Fibroblast of skin of scalp (primary cell): ENCODE results near the gene USP19.

Experiments
- DNase-seq: peaks from one replicate; pipeline ENCODE4 v3.0.0-alpha.2; 2013

Gene USP19

DNA sequence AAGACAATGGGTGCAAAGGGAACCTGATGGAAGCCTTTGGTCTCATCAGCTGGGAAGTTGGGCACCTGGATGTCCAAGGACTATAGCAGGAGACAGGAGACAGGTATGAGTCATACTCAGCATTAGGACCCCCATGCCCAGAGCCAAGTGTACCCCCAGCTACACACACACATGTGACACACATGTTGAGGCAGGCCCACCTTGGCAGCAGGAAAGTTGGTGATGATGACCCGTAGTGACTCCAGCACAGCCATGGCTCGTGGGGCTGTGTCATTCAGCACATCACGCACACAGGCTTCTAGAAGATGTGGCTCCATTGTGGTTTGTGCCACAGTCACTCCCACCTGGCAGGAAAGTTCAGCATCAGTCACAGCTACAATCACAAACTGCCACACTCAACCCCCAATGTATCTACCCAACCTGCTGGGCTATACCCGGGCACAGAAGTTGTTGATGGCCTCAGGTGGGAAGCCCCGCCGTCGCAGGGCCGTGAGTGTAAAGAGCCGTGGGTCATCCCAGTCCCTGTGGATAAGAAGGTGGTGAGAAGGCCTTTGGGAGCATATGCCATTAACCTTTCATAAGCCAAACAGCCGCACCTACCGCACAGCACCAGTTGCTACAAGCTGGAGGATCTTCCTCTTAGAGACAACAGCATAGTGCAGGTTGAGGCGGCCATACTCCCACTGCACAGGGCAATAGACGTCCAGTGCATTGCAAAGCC, 21.6 kb downstream of the USP19 start:
- DNase-seq, result no peak

GRCh38 chr3:49098429-49098828, 22.2 kb downstream of the USP19 start:
- no peak for DNase-seq

DNA sequence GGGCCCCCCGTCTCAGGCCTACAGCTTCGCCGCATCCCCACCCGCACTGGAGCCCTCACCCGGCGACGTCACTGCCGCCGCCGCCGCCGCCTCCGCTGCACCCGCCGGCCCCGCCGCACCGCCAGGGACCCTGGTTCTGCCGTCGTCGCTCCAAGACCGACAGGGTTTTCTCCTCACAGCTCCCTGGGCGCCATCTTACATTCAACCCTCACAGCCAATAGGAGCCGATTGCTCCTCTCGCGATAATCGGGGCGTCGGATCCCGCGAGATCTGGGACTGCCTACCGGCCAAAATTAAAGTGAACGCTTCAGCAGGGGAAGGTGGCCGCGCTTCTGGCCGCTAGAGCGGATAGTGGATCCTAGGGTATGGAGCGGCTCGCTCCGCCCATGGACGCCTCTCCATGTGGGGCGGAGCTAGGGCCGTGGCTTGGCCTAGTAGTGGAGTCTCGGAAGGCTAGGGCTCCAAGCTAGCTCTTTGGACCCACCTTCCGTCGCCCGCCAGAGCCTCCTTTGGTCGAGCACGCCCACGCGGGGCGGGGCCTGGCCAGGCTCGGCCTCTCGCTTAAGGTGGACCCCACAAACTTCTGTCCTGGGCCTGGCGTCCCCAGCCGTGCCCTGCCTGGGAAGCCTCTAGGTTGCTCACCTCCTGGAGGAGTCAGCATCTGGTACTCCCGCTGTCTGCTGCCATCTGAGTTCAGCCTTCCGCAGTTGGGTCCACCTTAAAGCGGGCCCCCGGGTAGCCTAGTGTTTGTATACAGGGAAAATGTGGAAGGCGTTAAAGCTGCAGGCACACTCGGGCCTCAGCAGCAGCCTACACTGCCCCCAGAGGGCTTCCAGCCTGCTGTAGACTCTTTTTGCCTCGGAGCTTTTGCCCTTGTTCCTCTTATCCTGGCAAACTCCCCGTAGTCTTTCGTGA, 26.5 kb downstream of the USP19 start, which contains the start of gene QRICH1:
TSS of gene QRICH1 (minus strand) at position 219 of the 915 bp plus-strand sequence. CDS start 17,054 bp downstream, outside the sequence.
- peak; percentile 99 for DNase-seq

GRCh38 chr3:49092938-49093852, 27.4 kb downstream of the USP19 start:
- DNase-seq, result peak; percentile 80

DNA sequence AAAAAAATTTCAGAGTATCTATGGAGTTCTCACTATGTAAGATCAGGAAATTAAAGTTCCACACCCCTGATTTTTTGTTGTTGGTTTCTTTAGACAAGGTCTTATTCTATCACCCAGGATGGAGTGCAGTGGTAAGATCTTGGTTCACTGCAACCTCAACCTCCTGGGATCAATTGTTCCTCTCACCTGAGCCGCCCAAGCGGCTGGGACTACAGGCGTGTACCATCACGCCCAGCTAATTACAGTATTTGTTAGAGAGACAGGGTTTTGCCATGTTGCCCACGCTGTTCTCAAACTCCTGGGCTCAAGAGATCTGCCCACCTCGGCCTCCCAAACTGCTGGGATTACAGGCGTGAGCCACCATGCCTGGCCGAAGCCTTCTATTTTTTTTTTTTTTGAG, 39.2 kb downstream of the USP19 start:
- no peak for DNase-seq

GRCh38 chr3:49079270-49079669, 41.4 kb downstream of the USP19 start:
- no peak for DNase-seq

DNA sequence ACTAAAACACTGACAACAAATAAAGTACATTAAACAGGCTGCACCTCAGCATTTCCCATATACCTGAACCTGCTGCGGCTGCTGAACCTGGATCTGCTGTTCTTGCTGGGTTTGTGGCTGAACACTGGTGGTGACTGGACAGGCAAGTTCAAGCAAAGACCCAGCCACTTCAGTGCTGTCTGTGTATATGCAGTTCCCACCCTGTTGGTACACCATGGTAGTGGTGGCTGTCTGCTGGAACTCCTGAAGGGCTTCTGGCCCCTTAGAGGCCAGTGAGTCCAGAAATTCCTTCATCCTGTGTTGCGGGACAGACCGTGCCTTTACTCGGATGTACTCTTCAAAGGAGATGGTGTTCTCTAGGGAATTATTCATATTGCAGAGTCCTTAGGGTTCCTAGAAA, 44.0 kb downstream of the USP19 start:
- no peak for DNase-seq

GRCh38 chr3:49076116-49076515, 44.5 kb downstream of the USP19 start:
- DNase-seq, result no peak
